Measurements from ENCODE around the gene PARD3. TPM values are rescaled to one million over a fixed set of nuclear protein-coding genes. Genes with fewer than 3 reads are reported as not detected.

The PARD3 gene
- total RNA-seq, 1 donor from 2014 or later: 98.2 TPM

DNA sequence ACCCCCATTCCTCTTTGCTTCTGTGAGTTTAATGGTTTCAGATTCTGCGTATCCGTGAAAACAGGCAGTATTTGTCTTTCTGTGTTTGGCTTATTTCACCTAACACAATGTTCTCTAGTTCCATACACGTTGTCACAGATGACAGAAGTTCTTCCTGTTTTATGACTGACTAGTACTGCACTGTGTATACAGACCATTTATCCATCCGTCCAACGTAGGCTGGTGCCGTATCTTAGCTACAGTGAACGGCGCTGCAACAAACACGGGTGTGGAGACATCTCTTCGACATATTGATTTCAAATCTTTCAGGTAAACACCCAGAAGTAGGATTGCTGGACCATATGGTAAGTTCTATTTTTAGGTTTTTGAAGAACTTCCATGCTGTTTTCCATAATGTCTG is 181.7 kb downstream of the PARD3 start:
- TF ChIP-seq, protein P1, sequence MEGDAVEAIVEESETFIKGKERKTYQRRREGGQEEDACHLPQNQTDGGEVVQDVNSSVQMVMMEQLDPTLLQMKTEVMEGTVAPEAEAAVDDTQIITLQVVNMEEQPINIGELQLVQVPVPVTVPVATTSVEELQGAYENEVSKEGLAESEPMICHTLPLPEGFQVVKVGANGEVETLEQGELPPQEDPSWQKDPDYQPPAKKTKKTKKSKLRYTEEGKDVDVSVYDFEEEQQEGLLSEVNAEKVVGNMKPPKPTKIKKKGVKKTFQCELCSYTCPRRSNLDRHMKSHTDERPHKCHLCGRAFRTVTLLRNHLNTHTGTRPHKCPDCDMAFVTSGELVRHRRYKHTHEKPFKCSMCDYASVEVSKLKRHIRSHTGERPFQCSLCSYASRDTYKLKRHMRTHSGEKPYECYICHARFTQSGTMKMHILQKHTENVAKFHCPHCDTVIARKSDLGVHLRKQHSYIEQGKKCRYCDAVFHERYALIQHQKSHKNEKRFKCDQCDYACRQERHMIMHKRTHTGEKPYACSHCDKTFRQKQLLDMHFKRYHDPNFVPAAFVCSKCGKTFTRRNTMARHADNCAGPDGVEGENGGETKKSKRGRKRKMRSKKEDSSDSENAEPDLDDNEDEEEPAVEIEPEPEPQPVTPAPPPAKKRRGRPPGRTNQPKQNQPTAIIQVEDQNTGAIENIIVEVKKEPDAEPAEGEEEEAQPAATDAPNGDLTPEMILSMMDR (IDR thresholded peaks at IDR 0.05; ENCODE audit: insufficient read depth, low read length, severe bottlenecking): no peak
- Histone ChIP-seq H3K4me3 (ENCODE audit: low read depth, low read length) (no peak overlapping the region), H3K27me3 (ENCODE audit: control insufficient read depth, insufficient read depth, low read length) (no peaks in the 10 kb centered on the region), H3K36me3 (ENCODE audit: control insufficient read depth, insufficient read depth, low read length) (no peaks in the 10 kb centered on the region)
- FAIRE-seq (no peak), DNase-seq (ENCODE audit: low read depth) (no peak)

DNA sequence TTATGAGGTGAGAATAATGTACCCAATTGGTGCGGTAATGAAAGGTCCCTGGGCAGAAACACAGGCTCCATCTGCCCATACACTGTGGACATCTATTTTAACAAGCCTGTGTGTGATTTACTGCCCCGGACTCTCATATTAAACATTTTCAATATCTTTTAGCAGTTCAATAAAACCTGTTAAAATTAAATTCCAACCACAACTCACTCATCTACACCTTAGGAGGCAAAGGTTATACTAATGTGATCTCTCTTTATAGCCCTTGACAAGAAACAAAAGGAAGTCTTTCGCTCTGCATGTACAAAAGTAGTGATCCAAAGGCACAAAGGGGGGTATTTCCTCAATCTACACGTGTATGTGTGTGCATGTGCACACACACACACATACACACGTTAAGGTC is 186.0 kb downstream of the PARD3 start:
- DNase-seq (ENCODE audit: low read depth): no peak
- Histone ChIP-seq H3K4me3 (ENCODE audit: low read depth, low read length) (no peak overlapping the region), H3K36me3 (ENCODE audit: control insufficient read depth, insufficient read depth, low read length) (no peaks in the 10 kb centered on the region), H3K27me3 (ENCODE audit: control insufficient read depth, insufficient read depth, low read length) (no peaks in the 10 kb centered on the region)
- FAIRE-seq: no peak
- TF ChIP-seq, protein P1 (IDR thresholded peaks at IDR 0.05; ENCODE audit: insufficient read depth, low read length, severe bottlenecking): no peak

DNA sequence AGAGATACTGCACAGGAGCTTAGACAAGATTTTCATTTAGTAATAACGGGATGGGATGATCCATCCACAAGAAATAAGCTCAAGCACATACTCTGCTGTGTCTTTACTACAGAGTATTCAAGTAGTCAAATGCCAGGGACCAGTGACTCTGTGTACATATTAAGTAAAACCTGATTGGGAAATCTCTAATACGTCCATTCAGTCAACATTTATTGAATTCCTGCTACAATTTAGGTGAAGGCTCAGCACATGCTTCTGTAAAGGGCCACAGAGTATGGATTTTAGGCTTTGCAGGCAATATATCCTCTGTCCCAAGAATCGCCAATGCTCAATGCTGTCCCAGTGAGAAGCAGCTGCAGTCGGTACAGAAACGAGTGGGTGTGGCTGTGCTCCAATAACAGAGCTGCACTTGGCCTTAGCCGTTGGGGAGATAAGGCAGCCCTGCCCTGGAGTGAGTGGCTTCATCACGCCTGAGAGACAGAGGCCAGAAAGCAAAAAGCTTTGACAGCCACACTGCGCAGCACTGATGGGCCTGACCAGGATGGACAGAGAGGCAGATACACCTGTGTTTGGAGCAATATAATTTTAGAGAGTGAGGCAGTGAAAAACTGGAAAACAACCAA is 186.8 kb downstream of the PARD3 start:
- no peaks in the 10 kb centered on the region for H3K36me3 ChIP-seq (ENCODE audit: control insufficient read depth, insufficient read depth, low read length)
- no peak overlapping the region for H3K4me3 ChIP-seq (ENCODE audit: low read depth, low read length)
- DNase-seq (ENCODE audit: low read depth): no peak
- no peak for FAIRE-seq
- H3K27me3 ChIP-seq (ENCODE audit: control insufficient read depth, insufficient read depth, low read length): no peaks in the 10 kb centered on the region
- TF ChIP-seq, protein P1 (IDR thresholded peaks at IDR 0.05; ENCODE audit: insufficient read depth, low read length, severe bottlenecking): no peak

DNA sequence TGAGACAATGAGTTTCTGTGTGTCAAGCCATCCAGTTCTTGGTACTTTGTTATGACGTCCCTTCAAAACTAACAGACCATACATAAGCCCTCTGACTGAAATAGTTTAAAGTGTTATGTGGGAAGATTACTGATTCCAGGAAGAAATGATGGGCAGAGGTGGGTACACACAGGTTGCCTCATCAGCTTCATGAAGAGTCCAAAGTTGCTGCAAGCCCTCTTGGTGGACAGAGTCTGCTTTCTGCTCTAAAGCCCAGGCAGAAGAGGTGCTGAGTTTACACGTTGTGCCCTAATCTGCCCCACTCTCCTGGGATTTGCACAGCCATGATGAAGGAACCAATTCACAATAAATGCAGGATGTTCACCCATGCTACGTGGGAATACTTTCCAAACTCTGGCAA is 187.4 kb downstream of the PARD3 start:
- Histone ChIP-seq H3K4me3 (ENCODE audit: low read depth, low read length) (no peak overlapping the region), H3K36me3 (ENCODE audit: control insufficient read depth, insufficient read depth, low read length) (no peaks in the 10 kb centered on the region), H3K27me3 (ENCODE audit: control insufficient read depth, insufficient read depth, low read length) (no peaks in the 10 kb centered on the region)
- TF ChIP-seq, protein P1 (IDR thresholded peaks at IDR 0.05; ENCODE audit: insufficient read depth, low read length, severe bottlenecking): no peak
- no peak for DNase-seq (ENCODE audit: low read depth)
- FAIRE-seq: peak; percentile 23

DNA sequence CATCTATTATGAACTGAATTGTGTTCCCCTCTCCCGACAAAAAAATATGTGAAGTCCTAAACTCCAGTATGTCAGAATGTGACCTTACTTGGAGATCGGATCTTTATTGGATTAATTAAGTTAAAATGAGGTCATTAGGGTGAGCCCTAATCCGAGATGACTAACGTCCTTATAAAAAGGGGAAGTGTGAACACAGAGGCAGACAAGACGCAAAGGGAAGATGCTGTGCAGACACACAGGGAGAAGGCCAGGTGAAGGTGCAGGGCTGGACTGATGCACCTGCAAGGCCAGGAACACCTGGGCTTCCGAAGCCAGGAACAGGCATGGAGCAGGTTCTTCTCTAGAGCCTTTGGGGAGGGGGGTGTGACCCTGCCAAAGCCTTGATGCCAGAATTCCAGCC is 187.8 kb downstream of the PARD3 start:
- Histone ChIP-seq H3K4me3 (ENCODE audit: low read depth, low read length) (no peak overlapping the region), H3K36me3 (ENCODE audit: control insufficient read depth, insufficient read depth, low read length) (no peaks in the 10 kb centered on the region), H3K27me3 (ENCODE audit: control insufficient read depth, insufficient read depth, low read length) (no peaks in the 10 kb centered on the region)
- no peak for DNase-seq (ENCODE audit: low read depth)
- FAIRE-seq: no peak
- TF ChIP-seq, protein P1 (IDR thresholded peaks at IDR 0.05; ENCODE audit: insufficient read depth, low read length, severe bottlenecking): no peak
